H9 (cell line): Measurements from ENCODE around the gene ADCY5. TPM values are rescaled to one million over a fixed set of nuclear protein-coding genes. Genes with fewer than 3 reads are reported as not detected.

ENCODE experiments used
- DNase-seq: peaks from one replicate; pipeline ENCODE4 v3.0.0-alpha.2; 2017
- H2AFZ ChIP-seq: one replicate; pipeline ENCODE4 v1.6.1; 2013; ENCODE audit warnings: mild to moderate bottlenecking, low read length, control low read depth, moderate library complexity
- H2AK5ac ChIP-seq: 2 replicates; pipeline ENCODE4 v1.6.1; 2013; ENCODE audit warnings: low read length, control low read depth, mixed read lengths; ENCODE audit not compliant: insufficient read length
- H2BK120ac ChIP-seq: one replicate; pipeline ENCODE4 v1.6.1; 2013; ENCODE audit warnings: low read depth, mild to moderate bottlenecking, low read length, control low read depth, inconsistent platforms; ENCODE audit not compliant: poor library complexity, severe bottlenecking
- H2BK12ac ChIP-seq: 2 replicates; pipeline ENCODE4 v1.6.1; 2013; ENCODE audit warnings: low read length, control low read depth, mixed read lengths, low read depth; ENCODE audit not compliant: insufficient read length
- H2BK15ac ChIP-seq: 2 replicates; pipeline ENCODE4 v1.6.1; 2013; ENCODE audit warnings: low read depth, low read length, control low read depth
- H2BK20ac ChIP-seq: one replicate; pipeline ENCODE4 v1.6.1; 2013; ENCODE audit warnings: low read depth, mild to moderate bottlenecking, low read length, control low read depth, inconsistent platforms; ENCODE audit not compliant: poor library complexity, severe bottlenecking
- H2BK5ac ChIP-seq: 2 replicates; pipeline ENCODE4 v1.6.1; 2013; ENCODE audit warnings: low read length, control low read depth, mixed read lengths; ENCODE audit not compliant: insufficient read length
- H3K14ac ChIP-seq: 2 replicates; pipeline ENCODE4 v1.6.1; 2013; ENCODE audit warnings: low read length, control low read depth; ENCODE audit not compliant: insufficient read depth
- H3K18ac ChIP-seq: 2 replicates; pipeline ENCODE4 v1.6.1; 2013; ENCODE audit warnings: low read depth, mild to moderate bottlenecking, mixed read lengths, low read length, control low read depth; ENCODE audit not compliant: insufficient read length
- H3K23ac ChIP-seq: 2 replicates; pipeline ENCODE4 v1.6.1; 2013; ENCODE audit warnings: low read length, control low read depth, mixed read lengths, low read depth; ENCODE audit not compliant: insufficient read length
- H3K23me2 ChIP-seq: 2 replicates; pipeline ENCODE4 v1.6.1; 2013; ENCODE audit warnings: low read depth, mild to moderate bottlenecking, mixed read lengths, low read length, control low read depth; ENCODE audit not compliant: insufficient read length, poor library complexity, severe bottlenecking
- H3K27ac ChIP-seq: 2 replicates; pipeline ENCODE4 v1.5.1; 2013; ENCODE audit warnings: low read length, control low read depth, mixed read lengths, low read depth; ENCODE audit not compliant: insufficient read length
- H3K27me3 ChIP-seq: 2 replicates; pipeline ENCODE4 v1.6.1; 2013; ENCODE audit warnings: low read length, control low read depth, inconsistent platforms; ENCODE audit not compliant: insufficient read depth
- H3K4ac ChIP-seq: 2 replicates; pipeline ENCODE4 v1.6.1; 2013; ENCODE audit warnings: low read depth, mild to moderate bottlenecking, control low read depth, inconsistent platforms, low read length, moderate library complexity
- H3K4me1 ChIP-seq: 2 replicates; pipeline ENCODE4 v1.6.1; 2013; ENCODE audit warnings: low read length, control low read depth, inconsistent platforms; ENCODE audit not compliant: insufficient read depth
- H3K4me2 ChIP-seq: 2 replicates; pipeline ENCODE4 v1.6.1; 2013; ENCODE audit warnings: low read length, control low read depth, mixed read lengths; ENCODE audit not compliant: insufficient read length, insufficient read depth
- H3K56ac ChIP-seq: 2 replicates; pipeline ENCODE4 v1.6.1; 2013; ENCODE audit warnings: low read depth, mild to moderate bottlenecking, mixed read lengths, low read length, control low read depth; ENCODE audit not compliant: insufficient read length
- H3K79me1 ChIP-seq: 2 replicates; pipeline ENCODE4 v1.6.1; 2013; ENCODE audit warnings: low read depth, mild to moderate bottlenecking, moderate library complexity, low read length, control low read depth, inconsistent platforms; ENCODE audit not compliant: insufficient read depth, poor library complexity, severe bottlenecking
- H3K79me2 ChIP-seq: 2 replicates; pipeline ENCODE4 v1.6.1; 2013; ENCODE audit warnings: low read length, control low read depth, inconsistent platforms; ENCODE audit not compliant: insufficient read depth
- H3K9ac ChIP-seq: 2 replicates; pipeline ENCODE4 v1.6.1; 2013; ENCODE audit warnings: low read length, control low read depth, mixed read lengths; ENCODE audit not compliant: insufficient read length; ENCODE audit errors: extremely low read depth
- H3K9me3 ChIP-seq: one replicate; pipeline ENCODE4 v1.6.1; 2013; ENCODE audit warnings: low read depth, low read length, inconsistent platforms; ENCODE audit not compliant: control insufficient read depth
- H3T11ph ChIP-seq: one replicate; pipeline ENCODE4 v1.6.1; 2013; ENCODE audit warnings: mild to moderate bottlenecking, low read length, control low read depth, inconsistent platforms
- H4K20me1 ChIP-seq: one replicate; pipeline ENCODE4 v1.6.1; 2013; ENCODE audit not compliant: control insufficient read depth, insufficient read length, insufficient read depth
- H4K5ac ChIP-seq: 2 replicates; pipeline ENCODE4 v1.6.1; 2013; ENCODE audit warnings: low read depth, mild to moderate bottlenecking, mixed read lengths, low read length, control low read depth; ENCODE audit not compliant: insufficient read length
- H4K8ac ChIP-seq: replicated peaks from 2 replicates; pipeline ENCODE4 v1.6.1; 2013; ENCODE audit warnings: low read length, control low read depth, mixed read lengths, low read depth; ENCODE audit not compliant: insufficient read length
- H4K91ac ChIP-seq: 2 replicates; pipeline ENCODE4 v1.6.1; 2013; ENCODE audit warnings: low read depth, mild to moderate bottlenecking, moderate library complexity, mixed read lengths, low read length, control low read depth; ENCODE audit not compliant: insufficient read length
- H3K27ac Mint-ChIP-seq, 3 experiments: 2 replicates in 2 of 3; 3 replicates in 1 of 3; pipeline ENCODE4 v1.8.0; 2020 to 2021; ENCODE audit warnings: mixed read lengths in 3 of 3, mild to moderate bottlenecking in 1 of 3, moderate library complexity in 1 of 3
- H3K27me3 Mint-ChIP-seq: 2 replicates; pipeline ENCODE4 v1.8.0; 2021; ENCODE audit warnings: low read depth, mild to moderate bottlenecking, moderate library complexity, mixed read lengths
- H3K36me3 Mint-ChIP-seq, 3 experiments: 2 replicates in 2 of 3; 3 replicates in 1 of 3; pipeline ENCODE4 v1.8.0; 2020 to 2021; ENCODE audit warnings: low read depth in 3 of 3, mixed read lengths in 3 of 3; ENCODE audit not compliant: insufficient read depth in 1 of 3
- H3K4me1 Mint-ChIP-seq, 2 experiments: 2 replicates each; pipeline ENCODE4 v1.8.0; 2020; ENCODE audit warnings: mixed read lengths in 2 of 2
- H3K4me3 Mint-ChIP-seq, 2 experiments: 2 replicates in 1 of 2; 3 replicates in 1 of 2; pipeline ENCODE4 v1.8.0; 2020 to 2021; ENCODE audit warnings: mild to moderate bottlenecking in 2 of 2, mixed read lengths in 2 of 2, moderate library complexity in 1 of 2
- H3K9me3 Mint-ChIP-seq, 2 experiments: 2 replicates in 1 of 2; 3 replicates in 1 of 2; pipeline ENCODE4 v1.8.0; 2020; ENCODE audit warnings: mild to moderate bottlenecking in 2 of 2, mixed read lengths in 2 of 2, moderate library complexity in 1 of 2
- CTCF ChIP-seq: fragments of 200-600 bp; sonication (generic); conservative IDR thresholded peaks from 3 replicates; pipeline ENCODE4 v1.8.0; 2021; ENCODE audit warnings: antibody characterized with exemption, mild to moderate bottlenecking
- WGBS: extraction: QIAGEN DNeasy Blood & Tissue Kit; methylation state at CpG from one replicate; pipeline ENCODE4 v1.1.7; 2013; ENCODE audit warnings: missing lambda C conversion rate, low lambda C conversion rate, mixed read lengths; ENCODE audit not compliant: insufficient read length; ENCODE audit errors: extremely low coverage; 5-methylcytosine and 5-hydroxymethylcytosine counted together
- total RNA-seq: library from RNA; stranded (reverse); gene quantifications from 2 replicates; pipeline ENCODE4 v1.2.1, GENCODE V29; 2021

The ADCY5 gene
- total RNA-seq, 1 experiment from 2014 or later = 5.0 TPM

- H3K9me3 Mint-ChIP-seq = no peaks in the 10 kb centered on the region
- no peaks in the 10 kb centered on the region for H3K23me2 ChIP-seq
- H4K5ac ChIP-seq = no peak overlapping the region
- no peak overlapping the region for H3K14ac ChIP-seq
- no peaks in the 10 kb centered on the region for H3K79me2 ChIP-seq
- WGBS = no CpG with 5 or more reads among the region's 8 CpGs
- DNase-seq = no peak
- H4K8ac ChIP-seq = no peak overlapping the region
- H3K4me1 ChIP-seq = no peaks in the 10 kb centered on the region; the same call in 1 of the 2 replicates
- H2BK15ac ChIP-seq = no peak overlapping the region
- H3K56ac ChIP-seq = no peak overlapping the region
- H3K4ac ChIP-seq = no peak overlapping the region
- no peak overlapping the region for H3K18ac ChIP-seq
- H2AFZ ChIP-seq = no peak overlapping the region
- no peak overlapping the region for H3T11ph ChIP-seq
- no peak overlapping the region for H3K23ac ChIP-seq
- H3K4me3 Mint-ChIP-seq = no peak overlapping the region
- H3K36me3 Mint-ChIP-seq = no peaks in the 10 kb centered on the region
- H3K9ac ChIP-seq = no peak overlapping the region
- no peak overlapping the region for H2BK12ac ChIP-seq
- no peak overlapping the region for H3K27ac ChIP-seq
- no peaks in the 10 kb centered on the region for H4K20me1 ChIP-seq
- H2BK20ac ChIP-seq = no peak overlapping the region
- no peak overlapping the region for H2BK120ac ChIP-seq
- no peaks in the 10 kb centered on the region for H3K27me3 Mint-ChIP-seq
- no peak overlapping the region for H3K27ac Mint-ChIP-seq
- H3K4me1 Mint-ChIP-seq = peaks cover 19 to 22% of the 10 kb centered on the region in 2 experiments
- no peak overlapping the region for H4K91ac ChIP-seq
- H2BK5ac ChIP-seq = no peak overlapping the region
- H3K27me3 ChIP-seq = no peaks in the 10 kb centered on the region
- H2AK5ac ChIP-seq = no peak overlapping the region
- no peak for TF ChIP-seq CTCF
- no peaks in the 10 kb centered on the region for H3K9me3 ChIP-seq
- H3K4me2 ChIP-seq = no peak overlapping the region
- no peaks in the 10 kb centered on the region for H3K79me1 ChIP-seq
These were observed 106.2 kb downstream of the ADCY5 start for GRCh38 chr3:123342631-123343080.
